Esophagus squamous epithelium (tissue), 5 donors: ENCODE data around the gene CADM2. TPM values are rescaled to one million over a fixed set of nuclear protein-coding genes. Genes with fewer than 3 reads are reported as not detected.

Experiments
- DNase-seq: peaks from one replicate; lab custom pipeline; 2025; lab: John Stamatoyannopoulos, UW
- H3K27ac ChIP-seq, 4 donors: fragments of 200-600 bp; sonication (generic); one replicate each; pipeline ENCODE4 v1.5.1; 2016 to 2019; ENCODE audit warnings: mild to moderate bottlenecking in 1 of 4
- H3K27me3 ChIP-seq, 4 donors: fragments of 200-600 bp; sonication (generic); 1 replicate in 3 of 4; 2 replicates in 1 of 4; pipeline versions ENCODE4 v1.5.1 to v1.6.0; 2017 to 2021; ENCODE audit warnings: antibody characterized with exemption in 1 of 4
- H3K36me3 ChIP-seq, 3 donors: fragments of 200-600 bp; sonication (generic); one replicate each; pipeline ENCODE4 v1.5.1; 2016 to 2019
- H3K4me1 ChIP-seq, 3 donors: fragments of 200-600 bp; sonication (generic); one replicate each; pipeline ENCODE4 v1.5.1; 2017 to 2019
- H3K4me3 ChIP-seq, 4 donors: fragments of 200-600 bp; sonication (generic); 1 replicate in 3 of 4; 2 replicates in 1 of 4; pipeline ENCODE4 v1.5.1; 2016 to 2019; ENCODE audit warnings: mild to moderate bottlenecking in 2 of 4, moderate library complexity in 1 of 4
- H3K9me3 ChIP-seq, 3 donors: fragments of 200-600 bp; sonication (generic); one replicate each; pipeline ENCODE4 v1.5.1; 2016 to 2019
- CTCF ChIP-seq, 6 experiments: fragments of 450-650 bp in 4 of 6; fragments of 200-600 bp in 2 of 6; sonication (generic) in 2 of 6; IDR thresholded peaks; one replicate each; pipeline ENCODE4 v1.5.1; 2016 to 2019; ENCODE audit warnings: antibody characterized with exemption in 6 of 6, mild to moderate bottlenecking in 4 of 6, moderate library complexity in 4 of 6
- POLR2A ChIP-seq, 4 donors: fragments of 450-650 bp; IDR thresholded peaks; one replicate each; pipeline ENCODE4 v1.6.1; 2017; ENCODE audit warnings: antibody characterized with exemption in 4 of 4, mild to moderate bottlenecking in 4 of 4, moderate library complexity in 3 of 4
- WGBS, 2 donors: methylation state at CpG; one replicate each; pipeline ENCODE4 v1.1.5; 2018; 5-methylcytosine and 5-hydroxymethylcytosine counted together
- intact Hi-C: fragments of 100-400 bp; cut with DNase I; formaldehyde crosslinking; loops from one replicate; pipeline ENCODE4 v1.15.0; 2022
- total RNA-seq, 4 donors: library from RNA; depleted of rRNA; stranded (reverse); fragments of >200 nt; gene quantifications; one replicate each; pipeline ENCODE4 v1.1.0, GENCODE V29; 2016
- donor health status: DM: yes; HTN: yes; CAD: no.

Gene CADM2
- total RNA-seq, 4 donors from 2014 or later: 0.08 to 0.76 (median 0.34) TPM

DNA sequence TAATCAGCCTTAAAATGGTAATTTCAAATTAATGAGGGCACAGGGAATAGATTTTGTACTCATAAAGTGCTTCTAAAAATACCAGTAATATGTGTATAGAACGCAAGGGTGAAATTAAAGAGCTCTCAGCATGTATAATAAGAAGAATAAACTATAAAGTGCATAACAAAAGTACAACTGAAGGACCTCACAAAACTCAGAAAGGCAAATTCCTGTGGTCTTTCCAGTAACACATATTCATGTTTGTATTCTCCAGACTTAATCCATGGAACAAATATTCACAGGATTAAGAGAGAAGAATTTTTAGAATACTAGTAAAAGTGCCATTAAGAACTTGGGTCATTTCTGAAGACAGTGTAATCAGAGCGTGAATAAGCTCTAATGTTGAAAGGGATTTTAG is 646.3 kb downstream of the CADM2 start:
- H3K36me3 ChIP-seq: no peaks in the 10 kb centered on the region
- intact Hi-C loops: no loop called here
- H3K4me1 ChIP-seq: no peaks in the 10 kb centered on the region
- no peak overlapping the region for H3K4me3 ChIP-seq
- DNase-seq: no peak
- H3K27me3 ChIP-seq: no peaks in the 10 kb centered on the region
- TF ChIP-seq CTCF (IDR thresholded peaks at IDR 0.05): no peak
- H3K9me3 ChIP-seq: no peaks in the 10 kb centered on the region
- no peak overlapping the region for H3K27ac ChIP-seq
- WGBS, 2 donors: 37 to 63% methylated on average over 2 of the region's 2 CpGs

- Histone ChIP-seq H3K4me1 (no peaks in the 10 kb centered on the region), H3K27me3 (no peaks in the 10 kb centered on the region), H3K4me3 (no peak overlapping the region), H3K36me3 (no peaks in the 10 kb centered on the region), H3K9me3 (no peaks in the 10 kb centered on the region), H3K27ac (no peak overlapping the region)
- no peak for DNase-seq
- intact Hi-C loops: no loop called here
- 11 to 24% methylated on average over 2 of the region's 2 CpGs for WGBS, 2 donors
- TF ChIP-seq POLR2A (IDR thresholded peaks at IDR 0.05) (no peak), CTCF (IDR thresholded peaks at IDR 0.05) (no peak)
These were observed 667.9 kb downstream of the CADM2 start for GRCh38 chr3:85626662-85627061.

GRCh38 chr3:85627932-85628331 is 669.1 kb downstream of the CADM2 start:
- Histone ChIP-seq H3K36me3 (no peaks in the 10 kb centered on the region), H3K4me3 (no peak overlapping the region), H3K9me3 (no peaks in the 10 kb centered on the region), H3K27ac (no peak overlapping the region), H3K4me1 (no peaks in the 10 kb centered on the region), H3K27me3 (no peaks in the 10 kb centered on the region)
- no peak for TF ChIP-seq CTCF (IDR thresholded peaks at IDR 0.05)
- WGBS, 2 donors: 79 to 84% methylated on average over 5 of the region's 5 CpGs
- no peak for DNase-seq
- intact Hi-C loops: no loop called here

DNA sequence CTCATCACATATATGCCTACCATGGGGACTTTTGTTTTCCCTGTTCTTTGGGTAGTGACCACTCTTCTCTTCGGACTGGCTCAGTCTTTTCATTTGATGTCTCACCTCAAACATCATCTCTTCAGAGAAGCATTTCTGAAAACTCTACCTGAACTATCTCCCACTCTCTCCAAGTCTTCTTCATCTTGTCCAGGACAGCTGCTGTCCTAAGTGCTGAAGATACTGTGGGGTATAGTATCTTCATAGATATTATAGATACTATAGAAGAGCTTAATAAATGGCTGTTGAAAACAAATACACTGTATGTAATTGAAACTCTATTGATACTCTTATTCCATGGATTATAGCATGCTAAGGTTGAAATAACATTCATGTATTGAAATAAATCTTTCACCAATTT is 672.3 kb downstream of the CADM2 start:
- H3K27me3 ChIP-seq: no peaks in the 10 kb centered on the region
- intact Hi-C loops: no loop called here
- no peak overlapping the region for H3K27ac ChIP-seq
- H3K36me3 ChIP-seq: no peaks in the 10 kb centered on the region
- DNase-seq: no peak
- no peak overlapping the region for H3K4me3 ChIP-seq
- WGBS, 2 donors: 68 to 82% methylated on average over 1 of the region's 1 CpG
- H3K9me3 ChIP-seq: no peaks in the 10 kb centered on the region
- no peaks in the 10 kb centered on the region for H3K4me1 ChIP-seq
- TF ChIP-seq CTCF (IDR thresholded peaks at IDR 0.05) (no peak), POLR2A (IDR thresholded peaks at IDR 0.05) (no peak)

DNA sequence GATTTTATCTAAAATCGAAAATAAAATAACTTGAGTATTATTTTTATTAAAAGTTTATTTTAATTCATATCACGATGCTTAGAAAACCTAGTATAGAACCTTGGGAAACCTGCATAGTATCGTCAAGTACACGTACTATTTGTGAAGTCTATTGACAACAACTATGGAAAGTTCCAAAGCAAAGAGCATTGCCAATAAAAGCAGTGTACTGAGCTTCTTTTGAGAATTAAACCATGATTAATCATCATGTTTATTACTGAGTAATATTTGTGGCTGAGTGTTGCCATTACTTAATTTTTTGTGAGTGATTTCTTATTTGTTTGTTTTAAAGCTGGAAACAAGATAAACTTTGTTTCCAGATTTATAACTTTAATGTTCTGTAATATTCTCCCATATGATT is 674.1 kb downstream of the CADM2 start:
- no peaks in the 10 kb centered on the region for H3K27me3 ChIP-seq
- no peak overlapping the region for H3K4me3 ChIP-seq
- WGBS, 2 donors: 73 to 75% methylated on average over 4 of the region's 4 CpGs
- H3K36me3 ChIP-seq: no peaks in the 10 kb centered on the region
- intact Hi-C loops: no loop called here
- no peak for DNase-seq
- no peaks in the 10 kb centered on the region for H3K4me1 ChIP-seq
- no peaks in the 10 kb centered on the region for H3K9me3 ChIP-seq
- no peak overlapping the region for H3K27ac ChIP-seq
- TF ChIP-seq CTCF (IDR thresholded peaks at IDR 0.05): no peak
- no peak for TF ChIP-seq POLR2A (IDR thresholded peaks at IDR 0.05)
